ENCODE measurements around the gene KRTAP19-8.

DNA sequence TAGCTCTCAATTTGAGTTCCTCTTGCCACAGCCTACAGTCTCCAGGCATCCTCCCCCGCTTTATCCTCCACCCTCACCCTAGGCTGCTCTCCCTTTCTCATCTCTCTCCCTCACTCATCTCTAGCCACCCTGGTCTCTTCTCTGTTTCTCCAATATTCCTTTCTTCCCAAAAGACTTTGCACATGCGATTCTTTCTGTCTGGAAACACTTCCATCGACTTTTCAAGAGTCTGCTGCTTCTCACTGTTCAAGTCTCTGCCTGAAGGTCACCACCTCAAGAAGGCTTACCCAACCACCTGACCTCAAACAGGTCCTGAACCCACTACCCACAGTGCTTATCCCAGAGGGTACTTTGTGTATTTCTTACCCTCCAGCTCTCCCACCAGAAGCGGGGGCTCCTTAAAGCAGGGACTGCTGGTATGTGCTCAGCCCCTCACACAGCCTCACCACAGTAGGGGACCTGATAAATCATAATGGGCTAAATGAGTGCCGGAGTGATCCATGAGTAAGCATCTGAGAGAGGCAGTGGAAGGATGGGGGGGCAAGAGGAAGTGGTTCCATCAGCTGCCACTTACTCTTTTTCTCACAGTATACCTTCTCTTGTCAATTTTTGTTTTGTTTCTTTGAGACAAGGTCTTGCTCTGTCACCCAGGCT lies 14.3 kb upstream of the KRTAP19-8 start:
- TF ChIP-seq, protein P1, sequence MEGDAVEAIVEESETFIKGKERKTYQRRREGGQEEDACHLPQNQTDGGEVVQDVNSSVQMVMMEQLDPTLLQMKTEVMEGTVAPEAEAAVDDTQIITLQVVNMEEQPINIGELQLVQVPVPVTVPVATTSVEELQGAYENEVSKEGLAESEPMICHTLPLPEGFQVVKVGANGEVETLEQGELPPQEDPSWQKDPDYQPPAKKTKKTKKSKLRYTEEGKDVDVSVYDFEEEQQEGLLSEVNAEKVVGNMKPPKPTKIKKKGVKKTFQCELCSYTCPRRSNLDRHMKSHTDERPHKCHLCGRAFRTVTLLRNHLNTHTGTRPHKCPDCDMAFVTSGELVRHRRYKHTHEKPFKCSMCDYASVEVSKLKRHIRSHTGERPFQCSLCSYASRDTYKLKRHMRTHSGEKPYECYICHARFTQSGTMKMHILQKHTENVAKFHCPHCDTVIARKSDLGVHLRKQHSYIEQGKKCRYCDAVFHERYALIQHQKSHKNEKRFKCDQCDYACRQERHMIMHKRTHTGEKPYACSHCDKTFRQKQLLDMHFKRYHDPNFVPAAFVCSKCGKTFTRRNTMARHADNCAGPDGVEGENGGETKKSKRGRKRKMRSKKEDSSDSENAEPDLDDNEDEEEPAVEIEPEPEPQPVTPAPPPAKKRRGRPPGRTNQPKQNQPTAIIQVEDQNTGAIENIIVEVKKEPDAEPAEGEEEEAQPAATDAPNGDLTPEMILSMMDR (IDR thresholded peaks at IDR 0.05), result no peak
- TF ChIP-seq POLR2A (IDR thresholded peaks at IDR 0.05), result no peak

Data from uterus (tissue), 2 donors.